ENCODE data around the gene PRKCQ. TPM values are rescaled to one million over a fixed set of nuclear protein-coding genes. Genes with fewer than 3 reads are reported as not detected.

Gene PRKCQ
- total RNA-seq, 1 experiment from 2014 or later = 4.0 TPM

GRCh38 chr10:6600224-6600987 lies 20.3 kb upstream of the PRKCQ start:
- ChIA-PET CTCF (no interaction called here), POLR2A (ENCODE audit: unreplicated experiment) (no interaction called here)
- intact Hi-C loops (cut with micrococcal nuclease; ENCODE audit: unreplicated experiment) = no loop called here

GRCh38 chr10:6598679-6599078 lies 18.6 kb upstream of the PRKCQ start:
- BruUV-seq (replicated peaks) = no TSS peak
- no peaks in the 10 kb centered on the region for H3F3A ChIP-seq (ENCODE audit: insufficient read depth, low read depth)

More at GRCh38 chr10:6600224-6600987, 20.3 kb upstream of the PRKCQ start:
- no peak overlapping the region for H3K27ac ChIP-seq
- BruUV-seq (replicated peaks) = no TSS peak
- no peak overlapping the region for H3K4me2 ChIP-seq
- no peak overlapping the region for H3K4me3 ChIP-seq
- H4K20me1 ChIP-seq (ENCODE audit: insufficient read depth) = no peaks in the 10 kb centered on the region
- no peak overlapping the region for H2AFZ ChIP-seq
- DNase-seq = no peak
- no peaks in the 10 kb centered on the region for H3K4me1 ChIP-seq (replicated peaks; ENCODE audit: insufficient read depth)
- H3K9me2 ChIP-seq (ENCODE audit: insufficient read depth) = no peaks in the 10 kb centered on the region
- H3K9me3 ChIP-seq (ENCODE audit: insufficient read depth, low read depth) = no peaks in the 10 kb centered on the region
- no peaks in the 10 kb centered on the region for H3K79me2 ChIP-seq (ENCODE audit: low read depth)
- no peaks in the 10 kb centered on the region for H3K27me3 ChIP-seq (ENCODE audit: insufficient read depth, low read depth)
- no peaks in the 10 kb centered on the region for H3K36me3 ChIP-seq (ENCODE audit: low read depth)
- H3F3A ChIP-seq (ENCODE audit: insufficient read depth, low read depth) = no peaks in the 10 kb centered on the region
- TF ChIP-seq EZH2 (IDR thresholded peaks at IDR 0.05; ENCODE audit: low read depth) = no peak
- no peak for TF ChIP-seq CTCF (conservative IDR thresholded peaks at IDR 0.05)

GRCh38 chr10:6597478-6597877 lies 17.4 kb upstream of the PRKCQ start:
- Histone ChIP-seq H3K4me2 (no peak overlapping the region), H3K9me3 (ENCODE audit: insufficient read depth, low read depth) (no peaks in the 10 kb centered on the region), H3K4me3 (no peak overlapping the region), H2AFZ (no peak overlapping the region), H4K20me1 (ENCODE audit: insufficient read depth) (no peaks in the 10 kb centered on the region), H3K27me3 (ENCODE audit: insufficient read depth, low read depth) (no peaks in the 10 kb centered on the region), H3K4me1 (replicated peaks; ENCODE audit: insufficient read depth) (no peaks in the 10 kb centered on the region), H3K9me2 (ENCODE audit: insufficient read depth) (no peaks in the 10 kb centered on the region), H3K27ac (no peak overlapping the region), H3F3A (ENCODE audit: insufficient read depth, low read depth) (no peaks in the 10 kb centered on the region), H3K79me2 (ENCODE audit: low read depth) (no peaks in the 10 kb centered on the region), H3K36me3 (ENCODE audit: low read depth) (no peaks in the 10 kb centered on the region)
- ChIA-PET CTCF (no interaction called here), POLR2A (ENCODE audit: unreplicated experiment) (no interaction called here)
- DNase-seq = no peak
- BruUV-seq (replicated peaks) = no TSS peak
- TF ChIP-seq CTCF (conservative IDR thresholded peaks at IDR 0.05) = no peak
- no peak for TF ChIP-seq EZH2 (IDR thresholded peaks at IDR 0.05; ENCODE audit: low read depth)
- intact Hi-C loops (cut with micrococcal nuclease; ENCODE audit: unreplicated experiment) = no loop called here

More at GRCh38 chr10:6598679-6599078, 18.6 kb upstream of the PRKCQ start:
- ChIA-PET POLR2A (ENCODE audit: unreplicated experiment) (no interaction called here), CTCF (no interaction called here)
- Histone ChIP-seq H3K36me3 (ENCODE audit: low read depth) (no peaks in the 10 kb centered on the region), H3K27me3 (ENCODE audit: insufficient read depth, low read depth) (no peaks in the 10 kb centered on the region), H3K9me3 (ENCODE audit: insufficient read depth, low read depth) (no peaks in the 10 kb centered on the region), H2AFZ (no peak overlapping the region), H3K9me2 (ENCODE audit: insufficient read depth) (no peaks in the 10 kb centered on the region), H3K4me3 (no peak overlapping the region), H3K27ac (no peak overlapping the region), H3K4me2 (no peak overlapping the region), H3K4me1 (replicated peaks; ENCODE audit: insufficient read depth) (no peaks in the 10 kb centered on the region), H3K79me2 (ENCODE audit: low read depth) (no peaks in the 10 kb centered on the region), H4K20me1 (ENCODE audit: insufficient read depth) (no peaks in the 10 kb centered on the region)
- no peak for TF ChIP-seq CTCF (conservative IDR thresholded peaks at IDR 0.05)
- no peak for TF ChIP-seq EZH2 (IDR thresholded peaks at IDR 0.05; ENCODE audit: low read depth)
- intact Hi-C loops (cut with micrococcal nuclease; ENCODE audit: unreplicated experiment) = no loop called here
- no peak for DNase-seq
